DMS 273 (cell line): ENCODE results near the gene XPR1.
"Not testable (repeated sequence)": the region's sequence is repeated elsewhere in the genome, so short reads cannot be mapped to it uniquely, and the experiment has no call there.

Experiments used
- DNase-seq: peaks from one replicate; lab custom pipeline; 2025; ENCODE audit not compliant: unreplicated experiment; lab: John Stamatoyannopoulos, UW

Gene XPR1

GRCh38 chr1:180710746-180711145, 78.9 kb downstream of the XPR1 start:
- DNase-seq: not testable (repeated sequence)

- not testable (repeated sequence) for DNase-seq
These were observed 79.4 kb downstream of the XPR1 start for GRCh38 chr1:180711260-180711659.

- no peak for DNase-seq
These were observed 88.9 kb downstream of the XPR1 start for GRCh38 chr1:180720753-180721152.

GRCh38 chr1:180722586-180722985, 90.8 kb downstream of the XPR1 start:
- DNase-seq: no peak

- no peak for DNase-seq
These were observed 92.2 kb downstream of the XPR1 start for GRCh38 chr1:180724055-180724454.

GRCh38 chr1:180726024-180726423, 94.2 kb downstream of the XPR1 start:
- not testable (repeated sequence) for DNase-seq

GRCh38 chr1:180727751-180728150, 95.9 kb downstream of the XPR1 start:
- not testable (repeated sequence) for DNase-seq

- no peak for DNase-seq
These were observed 96.8 kb downstream of the XPR1 start for GRCh38 chr1:180728472-180729106.

- no peak for DNase-seq
These were observed 99.3 kb downstream of the XPR1 start for GRCh38 chr1:180731131-180731530.

- DNase-seq: no peak
These were observed 101.0 kb downstream of the XPR1 start for GRCh38 chr1:180732866-180733265.

- no peak for DNase-seq
These were observed 102.5 kb downstream of the XPR1 start for GRCh38 chr1:180734366-180734765.

- DNase-seq: no peak
These were observed 110.8 kb downstream of the XPR1 start for GRCh38 chr1:180742663-180743062.

- DNase-seq: no peak
These were observed 112.0 kb downstream of the XPR1 start for GRCh38 chr1:180743868-180744267.

GRCh38 chr1:180745098-180745497, 113.3 kb downstream of the XPR1 start:
- DNase-seq: no peak

- no peak for DNase-seq
These were observed 120.1 kb downstream of the XPR1 start for GRCh38 chr1:180751921-180752320.

GRCh38 chr1:180754453-180754852, 122.6 kb downstream of the XPR1 start:
- DNase-seq: no peak

- no peak for DNase-seq
These were observed 125.8 kb downstream of the XPR1 start for GRCh38 chr1:180757657-180758056.

GRCh38 chr1:180762796-180763195, 131.0 kb downstream of the XPR1 start:
- no peak for DNase-seq

GRCh38 chr1:180765151-180765550, 133.3 kb downstream of the XPR1 start:
- no peak for DNase-seq

- no peak for DNase-seq
These were observed 138.1 kb downstream of the XPR1 start for GRCh38 chr1:180769889-180770288.

GRCh38 chr1:180773210-180773865, 141.5 kb downstream of the XPR1 start:
- DNase-seq: no peak

GRCh38 chr1:180775801-180776200, 144.0 kb downstream of the XPR1 start:
- DNase-seq: no peak
